Stimulated activated CD4-positive, alpha-beta T cell treated with anti-CD3 and anti-CD28 coated beads, TNF-alpha, amount 100 ng/mL, for 24 hours (primary cell): ENCODE measurements around the gene PSG3.
"Not testable (repeated sequence)": the region's sequence is repeated elsewhere in the genome, so short reads cannot be mapped to it uniquely, and the experiment has no call there.

Experiments
- DNase-seq, 3 experiments: peaks; one replicate each; pipeline ENCODE4 v3.0.0-alpha.2; 2020; ENCODE audit warnings: low read depth in 3 of 3

PSG3 gene

DNA sequence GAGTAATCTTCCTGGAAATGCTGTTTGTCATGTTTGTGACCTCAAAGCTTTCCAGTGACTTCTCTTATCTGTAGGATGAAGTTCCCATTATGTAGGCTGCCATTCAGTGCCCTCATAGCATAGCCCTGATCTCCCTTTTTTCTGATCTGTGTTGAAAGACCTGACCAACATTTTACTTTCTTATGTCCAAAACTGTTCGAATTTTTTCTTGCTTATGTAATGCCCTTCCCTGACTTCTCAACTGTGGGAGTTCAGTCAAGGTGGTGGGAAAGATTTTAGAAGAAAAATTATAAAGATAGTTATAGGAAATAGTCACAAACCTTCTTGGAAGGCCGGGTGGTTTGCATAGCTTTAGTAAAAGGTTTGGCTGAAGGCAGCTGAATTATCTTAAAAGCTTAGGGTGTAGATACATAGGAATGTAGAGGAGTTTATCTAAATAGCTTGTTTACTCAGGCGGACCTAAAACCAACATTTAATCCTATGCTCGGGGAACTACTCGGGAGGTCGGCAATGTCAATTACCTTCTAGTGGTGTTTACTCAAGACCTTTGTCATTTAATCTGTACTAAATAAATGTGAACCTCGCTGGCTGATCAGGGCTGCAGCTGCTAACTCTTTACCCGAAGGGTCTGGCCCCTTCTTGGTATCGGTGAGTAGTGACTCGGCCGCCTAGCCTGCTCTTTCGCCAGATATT, 44.3 kb downstream of the PSG3 start:
- no peak for DNase-seq

DNA sequence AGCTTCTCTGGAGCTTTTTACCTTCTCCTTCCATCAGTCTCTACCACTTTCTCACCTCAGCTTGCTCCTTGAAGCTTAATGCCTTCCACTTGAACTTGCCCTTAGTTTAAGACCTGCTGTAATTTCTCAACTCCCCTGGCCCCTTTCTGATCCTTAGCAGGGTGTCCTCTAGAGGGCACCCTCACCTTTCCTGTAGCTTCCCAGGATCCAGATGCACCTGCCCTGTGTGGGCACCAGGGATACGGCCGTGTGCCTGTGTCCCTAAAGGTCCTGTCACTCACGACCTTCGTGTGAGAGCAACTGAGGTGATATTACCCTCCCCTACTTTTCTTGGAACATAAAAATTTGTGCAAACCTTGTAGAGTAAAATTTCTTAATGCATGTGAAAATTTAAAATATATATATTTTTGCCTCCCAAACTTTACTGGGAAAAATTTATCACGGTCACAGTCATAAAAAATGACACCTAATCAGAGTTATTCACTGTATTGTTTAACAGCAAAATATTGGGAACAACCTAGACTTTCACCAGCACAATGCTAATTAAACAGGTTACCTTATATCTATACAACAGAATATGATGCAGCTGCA, 46.4 kb downstream of the PSG3 start:
- DNase-seq: peak in 1 of 3 experiments; percentile 7

DNA sequence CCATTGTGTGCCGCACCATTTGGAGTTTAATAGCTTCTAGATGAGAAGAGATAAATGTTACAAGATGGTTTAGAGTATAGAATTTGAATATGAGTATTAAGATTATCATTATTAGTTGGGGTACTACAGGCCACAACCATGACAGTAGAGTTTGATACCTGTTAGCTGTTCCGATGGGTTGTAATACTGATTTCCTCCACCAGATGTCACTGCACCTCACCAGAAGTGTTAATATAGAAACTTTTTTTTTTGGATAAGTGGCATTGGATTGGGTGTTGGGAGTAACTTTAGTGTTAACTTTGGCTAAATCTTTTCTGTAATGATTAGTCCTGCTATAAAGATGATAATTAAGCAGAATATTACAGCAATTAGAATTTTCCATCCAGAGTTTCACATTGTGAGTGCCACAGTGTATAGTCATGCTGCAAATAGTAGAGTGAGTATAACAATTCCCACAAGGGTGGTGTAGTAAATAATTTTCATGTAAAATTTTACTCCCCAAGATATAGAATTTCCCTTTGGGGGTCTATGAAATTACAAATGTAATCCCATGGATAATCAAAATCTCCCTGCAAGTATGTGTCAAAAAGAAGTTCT, 56.3 kb downstream of the PSG3 start:
- DNase-seq: no peak

DNA sequence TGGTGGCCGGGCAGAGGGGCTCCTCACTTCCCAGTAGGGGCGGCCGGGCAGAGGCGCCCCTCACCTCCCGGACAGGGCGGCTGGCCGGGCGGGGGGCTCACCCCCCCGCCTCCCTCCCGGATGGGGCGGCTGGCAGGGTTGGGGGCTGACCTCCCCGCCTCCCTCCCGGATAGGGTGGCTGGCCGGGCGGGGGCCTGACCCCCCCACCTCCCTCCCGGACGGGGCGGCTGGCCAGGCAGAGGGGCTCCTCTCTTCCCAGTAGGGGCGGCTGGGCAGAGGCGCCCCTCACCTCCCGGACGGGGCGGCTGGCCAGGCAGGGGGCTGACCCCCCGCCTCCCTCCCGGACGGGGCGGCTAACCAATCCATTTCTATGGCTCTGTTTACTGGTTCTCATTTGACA, 64.0 kb downstream of the PSG3 start:
- DNase-seq: not testable (repeated sequence)

GRCh38 chr19:42674549-42674948, 65.7 kb downstream of the PSG3 start:
- DNase-seq: not testable (repeated sequence)
